PC-9 (cell line): ENCODE data around the gene CD74. TPM values are rescaled to one million over a fixed set of nuclear protein-coding genes. Genes with fewer than 3 reads are reported as not detected.

Source experiments
- BruUV-seq: library from RNA; stranded (reverse); fragments of 400-500 nt; replicated peaks from 2 replicates; lab custom pipeline; 2021; lab: Mats Ljungman, UMichigan
- CTCF ChIA-PET: fragments of 300-600 bp; sonication (Branson Sonifier 250); formaldehyde crosslinking; loops from one replicate; lab custom pipeline; 2022; ENCODE audit warnings: antibody characterized with exemption; lab: Charles Lee
- POLR2A ChIA-PET: fragments of 300-600 bp; sonication (Branson Sonifier 250); formaldehyde crosslinking; loops from one replicate; lab custom pipeline; 2022; ENCODE audit warnings: antibody characterized with exemption; ENCODE audit not compliant: unreplicated experiment; lab: Charles Lee
- DNase-seq, 2 experiments: peaks; one replicate each; pipeline versions ENCODE4 v3.0.0 to v3.0.0-alpha.2; 2015 to 2022; ENCODE audit warnings: mixed read lengths in 1 of 2
- H2AFZ ChIP-seq: fragments of 200-600 bp; sonication (generic); 2 replicates; pipeline ENCODE4 v1.8.1; 2017; ENCODE audit warnings: antibody characterized with exemption
- H3F3A ChIP-seq: fragments of 200-600 bp; sonication (generic); 2 replicates; pipeline ENCODE4 v1.8.1; 2017; ENCODE audit warnings: antibody characterized with exemption, mild to moderate bottlenecking, low read depth; ENCODE audit not compliant: insufficient read depth
- H3K27ac ChIP-seq: fragments of 200-600 bp; sonication (generic); 2 replicates; pipeline ENCODE4 v1.6.1; 2016; ENCODE audit warnings: mixed run types
- H3K27me3 ChIP-seq: fragments of 200-600 bp; sonication (generic); 2 replicates; pipeline ENCODE4 v1.6.1; 2016; ENCODE audit warnings: low read depth, mixed run types; ENCODE audit not compliant: insufficient read depth
- H3K36me3 ChIP-seq: fragments of 200-600 bp; sonication (generic); 2 replicates; pipeline ENCODE4 v1.6.1; 2016; ENCODE audit warnings: low read depth, mixed run types
- H3K4me1 ChIP-seq: fragments of 200-600 bp; sonication (generic); replicated peaks from 2 replicates; pipeline ENCODE4 v1.6.1; 2016; ENCODE audit warnings: mixed run types; ENCODE audit not compliant: insufficient read depth
- H3K4me2 ChIP-seq: fragments of 200-600 bp; sonication (generic); 2 replicates; pipeline ENCODE4 v1.6.1; 2017; ENCODE audit warnings: mixed run types
- H3K4me3 ChIP-seq: fragments of 200-600 bp; sonication (generic); 2 replicates; pipeline ENCODE4 v1.6.1; 2016; ENCODE audit warnings: mixed run types
- H3K79me2 ChIP-seq: fragments of 200-600 bp; sonication (generic); 2 replicates; pipeline ENCODE4 v1.6.1; 2017; ENCODE audit warnings: low read depth, mixed run types
- H3K9me2 ChIP-seq: fragments of 200-600 bp; sonication (generic); 2 replicates; pipeline ENCODE4 v1.8.1; 2017; ENCODE audit warnings: mild to moderate bottlenecking; ENCODE audit not compliant: insufficient read depth
- H3K9me3 ChIP-seq: fragments of 200-600 bp; sonication (generic); 2 replicates; pipeline ENCODE4 v1.8.1; 2016; ENCODE audit warnings: low read depth; ENCODE audit not compliant: insufficient read depth
- H4K20me1 ChIP-seq: fragments of 200-600 bp; sonication (generic); 2 replicates; pipeline ENCODE4 v1.8.1; 2017; ENCODE audit not compliant: insufficient read depth
- EZH2 ChIP-seq: fragments of 200-600 bp; sonication (generic); IDR thresholded peaks from 2 replicates; pipeline ENCODE4 v1.8.0; 2017; ENCODE audit warnings: antibody characterized with exemption, low read depth
- intact Hi-C: fragments of 100-400 bp; cut with micrococcal nuclease; formaldehyde crosslinking; loops from one replicate; pipeline ENCODE4 v1.10.0; 2022; ENCODE audit not compliant: unreplicated experiment
- total RNA-seq: library from RNA; stranded (reverse); gene quantifications from 2 replicates; pipeline ENCODE4 v1.2.3, GENCODE V29; 2021
- TF ChIP-seq, protein P1 (sequence below): fragments of 200-600 bp; sonication (generic); conservative IDR thresholded peaks from 2 replicates; pipeline ENCODE4 v1.6.1; 2017; ENCODE audit warnings: mixed run types, antibody characterized with exemption, mild to moderate bottlenecking, moderate library complexity

The CD74 gene
- total RNA-seq, 1 experiment from 2014 or later = 52.0 TPM

DNA sequence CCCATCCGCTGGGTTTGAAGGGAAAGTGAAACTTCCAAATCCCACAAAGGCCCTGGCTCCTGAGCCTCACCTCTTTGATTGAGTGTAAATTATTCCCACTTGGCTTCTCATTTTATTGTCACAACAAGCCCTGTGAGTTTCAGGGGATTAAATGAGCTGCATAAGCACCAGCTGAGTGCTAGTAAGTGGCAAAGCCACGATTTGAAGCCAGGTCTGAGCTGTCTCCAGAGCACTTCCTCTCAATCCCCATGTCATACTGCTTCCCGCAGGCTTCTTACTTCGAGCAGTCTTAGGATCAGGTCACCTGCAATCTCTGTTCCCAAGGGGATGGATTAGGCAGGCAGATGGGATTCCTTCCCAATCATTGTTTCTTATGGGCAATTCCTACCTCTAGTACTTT, 18.9 kb upstream of the CD74 start:
- no peak overlapping the region for H3K27ac ChIP-seq
- H2AFZ ChIP-seq = no peak overlapping the region
- no peaks in the 10 kb centered on the region for H3K4me1 ChIP-seq
- ChIA-PET CTCF (no interaction called here), POLR2A (no interaction called here)
- no peak for DNase-seq
- H3K79me2 ChIP-seq = no peaks in the 10 kb centered on the region
- TF ChIP-seq, protein P1, sequence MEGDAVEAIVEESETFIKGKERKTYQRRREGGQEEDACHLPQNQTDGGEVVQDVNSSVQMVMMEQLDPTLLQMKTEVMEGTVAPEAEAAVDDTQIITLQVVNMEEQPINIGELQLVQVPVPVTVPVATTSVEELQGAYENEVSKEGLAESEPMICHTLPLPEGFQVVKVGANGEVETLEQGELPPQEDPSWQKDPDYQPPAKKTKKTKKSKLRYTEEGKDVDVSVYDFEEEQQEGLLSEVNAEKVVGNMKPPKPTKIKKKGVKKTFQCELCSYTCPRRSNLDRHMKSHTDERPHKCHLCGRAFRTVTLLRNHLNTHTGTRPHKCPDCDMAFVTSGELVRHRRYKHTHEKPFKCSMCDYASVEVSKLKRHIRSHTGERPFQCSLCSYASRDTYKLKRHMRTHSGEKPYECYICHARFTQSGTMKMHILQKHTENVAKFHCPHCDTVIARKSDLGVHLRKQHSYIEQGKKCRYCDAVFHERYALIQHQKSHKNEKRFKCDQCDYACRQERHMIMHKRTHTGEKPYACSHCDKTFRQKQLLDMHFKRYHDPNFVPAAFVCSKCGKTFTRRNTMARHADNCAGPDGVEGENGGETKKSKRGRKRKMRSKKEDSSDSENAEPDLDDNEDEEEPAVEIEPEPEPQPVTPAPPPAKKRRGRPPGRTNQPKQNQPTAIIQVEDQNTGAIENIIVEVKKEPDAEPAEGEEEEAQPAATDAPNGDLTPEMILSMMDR = no peak
- H3K4me2 ChIP-seq = no peak overlapping the region
- no peaks in the 10 kb centered on the region for H3F3A ChIP-seq
- intact Hi-C loops = loop anchor here (10.0 kb wide), 1 partner anchor 427 kb away; the partner anchor contains the start of genes HMGXB3 and TIGD6
- no peaks in the 10 kb centered on the region for H3K27me3 ChIP-seq
- H3K9me2 ChIP-seq = no peaks in the 10 kb centered on the region
- no peaks in the 10 kb centered on the region for H3K36me3 ChIP-seq
- no peak overlapping the region for H3K4me3 ChIP-seq
- no peaks in the 10 kb centered on the region for H3K9me3 ChIP-seq
- no TSS peak for BruUV-seq
- H4K20me1 ChIP-seq = no peaks in the 10 kb centered on the region

DNA sequence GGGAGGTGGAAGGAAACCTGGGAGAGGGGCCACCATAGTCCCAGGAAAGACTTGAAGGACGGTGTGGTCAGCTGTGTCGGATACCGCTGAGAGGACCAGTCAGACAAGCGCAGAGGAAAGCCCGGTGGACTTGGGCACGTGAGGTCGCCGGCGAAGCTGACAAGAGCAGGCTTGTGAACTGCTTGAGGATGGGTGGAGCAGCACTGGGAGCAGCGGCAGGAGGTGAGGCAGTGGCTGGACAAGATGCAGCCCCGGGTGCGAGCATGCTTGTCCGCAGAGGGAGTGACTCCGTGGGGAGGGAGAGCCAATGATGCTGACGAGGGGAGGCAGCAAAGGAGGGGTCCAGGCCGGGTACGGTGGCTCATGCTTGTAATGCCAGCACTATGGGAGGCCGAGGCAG, 18.3 kb upstream of the CD74 start:
- Histone ChIP-seq H3K27ac (no peak overlapping the region), H4K20me1 (no peaks in the 10 kb centered on the region), H3K36me3 (no peaks in the 10 kb centered on the region), H3K27me3 (no peaks in the 10 kb centered on the region), H3K9me3 (no peaks in the 10 kb centered on the region), H3K4me1 (no peaks in the 10 kb centered on the region), H3K4me3 (no peak overlapping the region), H3K79me2 (no peaks in the 10 kb centered on the region), H3K9me2 (no peaks in the 10 kb centered on the region), H3F3A (no peaks in the 10 kb centered on the region), H2AFZ (no peak overlapping the region), H3K4me2 (no peak overlapping the region)
- no TSS peak for BruUV-seq
- ChIA-PET CTCF (no interaction called here), POLR2A (no interaction called here)
- TF ChIP-seq EZH2 = no peak
- TF ChIP-seq, protein P1 = no peak
- DNase-seq = no peak
- intact Hi-C loops = loop anchor here (10.0 kb wide), 1 partner anchor 426 kb away; the partner anchor contains the start of genes HMGXB3 and TIGD6

- DNase-seq = no peak
- Histone ChIP-seq H3K27me3 (no peaks in the 10 kb centered on the region), H3K36me3 (no peaks in the 10 kb centered on the region), H3K9me2 (no peaks in the 10 kb centered on the region), H3K9me3 (no peaks in the 10 kb centered on the region), H3K4me2 (no peak overlapping the region), H2AFZ (no peak overlapping the region), H3F3A (no peaks in the 10 kb centered on the region), H3K4me3 (no peak overlapping the region), H3K27ac (no peak overlapping the region), H3K79me2 (no peaks in the 10 kb centered on the region), H3K4me1 (no peaks in the 10 kb centered on the region), H4K20me1 (no peaks in the 10 kb centered on the region)
- CTCF ChIA-PET = no interaction called here
- no TSS peak for BruUV-seq
- POLR2A ChIA-PET = no interaction called here
- no peak for TF ChIP-seq EZH2
- TF ChIP-seq, protein P1 = no peak
- intact Hi-C loops = no loop called here
Measured at GRCh38 chr5:150429410-150429873, 16.7 kb upstream of the CD74 start.
